ENCODE data around the gene CPB2. TPM values are rescaled to one million over a fixed set of nuclear protein-coding genes. Genes with fewer than 3 reads are reported as not detected.

Gene CPB2
- total RNA-seq, 1 experiment from 2014 or later: 0.28 TPM

- TF ChIP-seq SIN3A (IDR thresholded peaks at IDR 0.05; ENCODE audit: borderline replicate concordance, insufficient read depth, low read depth, low read length) (no peak), TCF7L2 (IDR thresholded peaks at IDR 0.05; ENCODE audit: low read depth, low read length) (no peak), REST (IDR thresholded peaks at IDR 0.05; ENCODE audit: insufficient read depth in 1 of 2, low read depth in 2 of 2, low read length in 1 of 2) (no peak), CTCF (IDR thresholded peaks at IDR 0.05) (no peak), POLR2AphosphoS5 (IDR thresholded peaks at IDR 0.05; ENCODE audit: low read depth, low read length) (no peak)
- Histone ChIP-seq H3K27ac (ENCODE audit: low read length) (no peak overlapping the region), H3K4me1 (ENCODE audit: control insufficient read depth, insufficient read depth, low read length) (no peaks in the 10 kb centered on the region), H3K27me3 (ENCODE audit: control insufficient read depth, insufficient read depth, low read length) (no peaks in the 10 kb centered on the region; the same call in 1 of the 2 replicates), H3K4me3 (ENCODE audit: low read depth in 2 of 2, low read length in 2 of 2) (no peak overlapping the region), H3K9me3 (ENCODE audit: control insufficient read depth, insufficient read depth, low read depth, low read length) (no peaks in the 10 kb centered on the region), H3K36me3 (ENCODE audit: control insufficient read depth, insufficient read depth, low read length) (no peaks in the 10 kb centered on the region)
- ChIA-PET CTCF (no interaction called here), POLR2A (no interaction called here)
- intact Hi-C loops (cut with micrococcal nuclease; ENCODE audit: unreplicated experiment): no loop called here
- ATAC-seq: no peak
- DNase-seq (ENCODE audit: low read depth, low spot score): no peak
- in situ Hi-C loops (cut with HindIII; ENCODE audit: low pct_unique_long_range_greater_than_20kb, low sequenced_read_pairs): no loop called here
- BruUV-seq (replicated peaks): no TSS peak
Measured at GRCh38 chr13:46088821-46089562, 15.8 kb downstream of the CPB2 start.

- POLR2A ChIA-PET: interaction anchor here (0.6 kb wide), 1 partner anchor 639 kb away, joined by 3 read pairs; no protein-coding TSS in a partner anchor
Measured at GRCh38 chr13:46087481-46087880, 17.4 kb downstream of the CPB2 start.

More at GRCh38 chr13:46087481-46087880, 17.4 kb downstream of the CPB2 start:
- intact Hi-C loops (cut with micrococcal nuclease; ENCODE audit: unreplicated experiment) (no loop called here), in situ Hi-C loops (cut with HindIII; ENCODE audit: low pct_unique_long_range_greater_than_20kb, low sequenced_read_pairs) (no loop called here)
- Histone ChIP-seq H3K4me3 (ENCODE audit: low read depth in 2 of 2, low read length in 2 of 2) (no peak overlapping the region), H3K27ac (ENCODE audit: low read length) (no peak overlapping the region), H3K27me3 (ENCODE audit: control insufficient read depth, insufficient read depth, low read length) (no peaks in the 10 kb centered on the region; the same call in 1 of the 2 replicates), H3K36me3 (ENCODE audit: control insufficient read depth, insufficient read depth, low read length) (no peaks in the 10 kb centered on the region), H3K4me1 (ENCODE audit: control insufficient read depth, insufficient read depth, low read length) (no peaks in the 10 kb centered on the region), H3K9me3 (ENCODE audit: control insufficient read depth, insufficient read depth, low read depth, low read length) (no peaks in the 10 kb centered on the region)
- no TSS peak for BruUV-seq (replicated peaks)
- DNase-seq (ENCODE audit: low read depth, low spot score): no peak
- no peak for TF ChIP-seq REST (IDR thresholded peaks at IDR 0.05; ENCODE audit: insufficient read depth in 1 of 2, low read depth in 2 of 2, low read length in 1 of 2)
- no peak for TF ChIP-seq SIN3A (IDR thresholded peaks at IDR 0.05; ENCODE audit: borderline replicate concordance, insufficient read depth, low read depth, low read length)
- no peak for TF ChIP-seq POLR2AphosphoS5 (IDR thresholded peaks at IDR 0.05; ENCODE audit: low read depth, low read length)
- no peak for TF ChIP-seq CTCF (IDR thresholded peaks at IDR 0.05)
- no peak for TF ChIP-seq TCF7L2 (IDR thresholded peaks at IDR 0.05; ENCODE audit: low read depth, low read length)
- CTCF ChIA-PET: no interaction called here
- ATAC-seq: no peak
